IPS DF 19.7 (cell line): ENCODE results near the gene GPR84.

ENCODE experiments used
- DNase-seq: peaks from one replicate; pipeline ENCODE4 v3.0.0-alpha.2; 2013; ENCODE audit warnings: low read depth, low spot score

GPR84 gene

DNA sequence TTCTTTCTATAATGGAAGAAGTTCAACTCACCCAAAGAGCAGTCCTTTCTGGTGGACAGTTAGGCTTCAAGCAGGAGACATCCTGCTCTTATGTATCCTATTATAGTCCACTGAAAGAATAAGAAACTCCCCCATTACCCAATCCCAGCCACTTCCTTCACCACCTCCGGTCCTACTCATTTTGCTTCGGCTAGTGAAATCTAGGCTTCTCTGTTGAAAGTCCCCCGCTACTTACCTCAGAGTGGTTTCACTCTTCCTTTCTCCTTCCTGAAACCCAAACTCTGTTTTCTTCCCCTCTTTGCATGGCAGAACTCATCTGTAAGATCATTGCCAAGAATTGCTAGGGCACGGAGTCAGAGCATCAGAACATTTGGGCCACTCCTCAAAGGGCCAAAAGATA is at the start of gene GPR84:
GPR84 (minus strand) TSS at position 74 of the 400 bp plus-strand sequence. CDS start 635 bp downstream, outside the sequence.
- DNase-seq: no peak

- DNase-seq: no peak
Observed at GRCh38 chr12:54413284-54414190, 49.3 kb upstream of the GPR84 start.

DNA sequence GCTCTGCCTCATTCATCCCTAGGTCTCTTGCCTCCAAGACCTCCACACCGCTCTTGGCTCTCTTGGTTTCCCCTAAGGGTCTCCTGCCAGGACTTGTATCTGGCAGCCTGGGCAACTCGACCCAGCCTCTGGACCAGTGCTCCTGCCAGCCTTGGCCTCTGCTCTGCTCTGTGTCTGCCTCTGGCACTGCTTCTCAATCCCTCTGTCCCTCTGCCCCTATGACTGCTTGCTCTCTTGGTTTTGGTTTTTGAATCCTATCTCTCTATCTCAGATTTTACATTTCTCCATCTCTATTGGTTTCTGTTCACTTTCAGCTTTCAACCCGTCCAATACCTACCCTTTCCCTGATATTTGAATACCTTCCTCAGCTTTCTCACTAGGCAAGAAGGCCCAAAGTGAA is 48.5 kb upstream of the GPR84 start:
- DNase-seq: no peak

- no peak for DNase-seq
Observed at GRCh38 chr12:54412348-54412747, 48.1 kb upstream of the GPR84 start.

- DNase-seq: no peak
Observed at GRCh38 chr12:54411391-54412241, 47.3 kb upstream of the GPR84 start.

DNA sequence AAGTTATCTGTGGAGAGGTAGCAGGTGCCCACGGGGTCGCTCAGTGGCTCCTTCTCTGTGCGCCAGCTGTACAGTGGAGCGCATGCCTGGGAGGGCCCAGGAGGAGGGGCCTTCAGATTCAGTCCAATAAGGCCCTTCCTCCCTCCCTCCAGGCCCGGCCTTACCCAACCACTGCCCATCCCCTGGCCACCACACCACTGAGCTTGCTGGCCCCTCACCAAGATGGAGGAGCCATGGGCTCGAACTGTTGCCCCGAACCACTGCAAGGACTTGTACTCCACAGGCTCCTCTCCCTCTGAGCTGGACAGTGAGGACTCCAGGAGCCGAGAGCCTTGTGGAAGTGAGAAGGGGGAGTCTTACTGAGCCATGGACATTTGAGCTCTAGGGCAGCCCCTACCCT is 45.0 kb upstream of the GPR84 start:
- no peak for DNase-seq

DNA sequence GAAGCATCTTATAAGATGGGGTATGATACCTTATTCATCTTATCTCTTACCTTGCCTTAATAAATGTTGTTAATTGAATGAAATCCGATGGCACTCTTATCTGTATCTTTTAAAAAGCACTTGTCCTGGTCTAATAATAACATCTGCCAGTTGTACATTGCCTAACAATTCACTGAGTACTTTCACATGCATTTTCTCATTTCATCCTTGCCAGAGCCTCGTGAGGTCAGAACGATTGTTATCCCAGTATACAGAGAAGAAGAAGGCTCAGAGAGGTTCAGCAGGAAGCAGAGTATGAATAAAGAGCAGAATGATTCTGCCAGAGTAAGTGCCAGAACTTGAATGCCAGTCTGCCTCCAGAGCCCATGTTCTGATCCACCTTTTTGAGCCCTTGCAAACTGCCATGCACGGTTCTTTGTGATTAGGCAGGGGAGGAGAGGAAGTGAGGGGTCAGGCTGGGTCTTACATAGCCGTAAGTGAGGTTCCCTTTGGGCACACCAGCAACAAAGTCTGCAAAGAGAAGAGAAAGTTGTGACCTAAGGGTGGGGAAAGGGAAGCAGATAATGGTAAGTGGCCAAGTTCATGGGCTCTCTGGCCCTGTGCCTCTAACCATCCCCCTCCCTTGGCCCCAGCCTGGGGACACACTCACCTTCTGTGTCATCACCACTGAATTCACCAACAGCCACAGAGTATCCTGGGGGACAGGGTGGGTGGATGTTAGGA is 43.1 kb upstream of the GPR84 start:
- DNase-seq: no peak

GRCh38 chr12:54405573-54405972 is 41.3 kb upstream of the GPR84 start:
- DNase-seq: no peak

GRCh38 chr12:54405106-54405505 is 40.8 kb upstream of the GPR84 start:
- no peak for DNase-seq

DNA sequence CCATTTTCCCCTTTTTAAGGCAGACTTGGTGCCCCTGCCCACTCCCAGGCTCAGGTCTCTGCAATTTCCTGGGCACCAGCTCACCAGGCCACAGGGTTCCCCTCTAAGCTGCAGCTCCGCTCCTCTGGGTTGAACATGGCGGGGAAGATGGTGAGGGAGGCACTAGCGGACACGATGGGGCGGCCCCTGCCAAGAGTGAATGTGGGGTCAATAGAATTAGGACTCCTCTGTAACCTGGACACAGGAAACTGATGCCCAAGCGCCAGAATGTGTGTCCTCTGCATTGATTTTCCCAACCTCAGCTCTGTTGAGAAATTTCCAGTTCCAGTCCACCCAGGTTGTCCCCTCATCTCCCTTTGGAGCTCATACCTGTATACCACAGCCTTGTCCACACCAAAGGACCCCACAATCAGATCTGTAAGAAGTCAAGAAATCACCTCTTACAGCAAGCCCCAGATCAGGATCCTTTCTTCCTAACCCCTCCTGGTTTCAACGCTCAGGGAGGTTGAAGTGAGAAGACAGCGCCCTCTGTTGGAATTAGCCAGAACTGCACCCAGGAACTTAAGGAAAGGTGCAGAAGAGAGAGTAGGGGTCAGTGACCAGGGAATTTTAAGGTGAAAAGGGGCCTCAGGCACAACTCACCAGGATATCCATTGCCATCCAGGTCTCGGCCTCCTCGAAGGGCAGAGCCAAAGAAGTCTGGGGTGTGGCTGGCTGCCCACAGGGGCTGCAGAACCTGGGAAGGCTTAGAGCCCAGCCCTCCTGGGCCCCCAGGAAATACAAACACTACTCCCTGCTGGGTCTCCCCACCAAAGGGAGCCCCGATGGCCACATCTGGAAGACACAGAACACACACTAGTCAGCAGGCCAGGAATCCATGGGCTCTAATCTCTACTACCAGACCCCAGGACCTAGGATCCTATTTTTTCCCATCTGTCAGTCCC is 40.0 kb upstream of the GPR84 start:
- no peak for DNase-seq

DNA sequence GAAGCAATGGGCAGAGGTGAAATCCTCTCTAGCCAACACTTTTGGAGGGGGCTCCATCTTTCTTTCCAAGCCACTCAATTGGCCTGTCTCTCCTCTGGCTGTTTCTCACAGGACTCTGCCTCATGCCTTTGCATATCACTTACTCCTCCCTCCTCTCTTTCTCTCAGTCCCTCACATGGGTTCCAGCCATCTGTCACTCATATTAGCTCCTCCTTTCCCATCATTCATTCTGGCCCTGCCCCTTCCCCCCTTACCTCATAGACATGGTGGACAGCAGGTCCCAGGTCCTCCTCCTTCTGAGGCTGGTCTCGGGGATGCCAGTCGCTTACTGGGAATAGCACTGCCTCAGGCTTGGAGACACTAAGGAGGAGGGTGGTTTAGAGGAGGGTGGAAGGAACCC is 36.8 kb upstream of the GPR84 start:
- DNase-seq: no peak

- DNase-seq: no peak
Observed at GRCh38 chr12:54398995-54399793, 34.9 kb upstream of the GPR84 start.

DNA sequence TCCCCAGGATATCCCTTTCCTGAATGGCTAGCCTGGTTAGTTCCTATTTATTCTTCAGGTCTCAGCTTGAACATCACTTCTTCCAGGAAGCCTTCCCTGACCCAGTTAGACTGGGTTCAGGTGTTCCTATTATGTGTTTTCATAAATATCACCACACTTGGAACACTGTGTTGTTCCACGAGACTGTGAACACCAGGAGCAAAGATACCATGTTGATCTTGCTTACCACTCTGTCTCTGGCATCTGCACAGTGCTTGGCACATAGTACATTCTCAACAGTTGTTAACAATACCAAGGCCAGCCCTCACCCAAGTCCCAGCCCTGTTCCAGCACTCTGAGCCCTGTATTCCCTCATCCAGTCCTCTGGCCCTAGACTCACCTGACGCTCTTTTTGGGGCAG is 33.9 kb upstream of the GPR84 start:
- DNase-seq: no peak

DNA sequence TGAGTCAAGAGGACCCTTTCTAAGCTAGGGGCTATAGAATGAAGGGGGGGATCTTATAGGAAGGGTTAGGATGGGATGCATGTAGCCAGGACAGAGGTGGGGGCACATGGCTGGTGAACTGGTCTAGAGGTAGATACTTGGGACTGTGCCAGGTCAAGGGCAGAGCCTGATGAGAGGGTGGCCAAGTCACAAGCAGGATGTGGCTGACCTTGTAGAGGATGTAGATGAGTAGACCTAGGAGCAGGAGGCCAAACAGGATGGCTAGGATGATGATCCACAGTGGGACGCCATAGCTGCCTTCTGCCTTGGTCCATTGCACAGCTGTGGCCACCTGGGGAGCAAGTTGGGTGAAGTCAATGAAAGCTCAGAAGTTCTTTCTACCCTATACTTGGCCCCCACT is 32.9 kb upstream of the GPR84 start:
- no peak for DNase-seq

GRCh38 chr12:54395545-54395944 is 31.3 kb upstream of the GPR84 start:
- DNase-seq: no peak

DNA sequence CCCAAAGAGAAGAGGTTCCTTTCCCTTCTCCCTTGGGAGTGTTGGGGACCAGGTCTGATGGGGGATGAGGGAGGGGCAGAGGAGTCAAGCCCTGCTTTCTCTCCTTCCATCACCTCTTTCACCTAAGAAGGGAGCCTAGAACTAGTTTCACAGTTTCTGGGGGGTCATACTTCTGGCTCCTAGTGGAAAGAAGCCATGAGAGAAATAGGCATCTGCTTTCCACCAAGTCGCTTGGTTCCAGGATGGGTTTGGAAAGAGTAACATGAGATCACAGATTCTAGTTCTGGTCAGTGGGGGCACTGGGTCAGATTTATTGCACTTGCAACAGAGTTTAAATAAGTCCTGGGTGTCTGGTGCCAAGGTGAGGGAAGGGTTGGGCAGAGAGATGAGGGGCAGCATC is 30.7 kb upstream of the GPR84 start:
- DNase-seq: no peak

DNA sequence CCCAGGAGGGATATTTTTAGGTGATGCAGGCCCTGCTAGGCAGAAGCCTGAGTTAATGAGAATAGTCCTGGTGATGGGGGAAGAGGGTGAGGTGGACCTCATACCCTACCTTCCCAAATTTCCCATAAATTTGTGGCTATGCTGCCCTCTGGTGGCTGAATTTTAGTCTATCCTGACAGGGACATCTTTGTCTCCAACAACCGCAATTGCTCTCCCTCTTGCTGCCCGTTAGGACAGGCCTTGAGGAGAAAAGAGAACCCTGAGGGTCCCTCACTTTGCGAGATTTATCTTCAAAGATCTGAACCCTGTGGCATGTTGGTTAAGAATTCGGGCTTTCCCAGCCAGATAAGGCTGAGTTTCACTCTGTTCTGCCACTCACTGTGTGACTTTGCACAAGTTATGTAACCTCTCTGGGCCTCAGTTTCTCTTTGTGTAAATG is 30.0 kb upstream of the GPR84 start:
- DNase-seq: no peak

DNA sequence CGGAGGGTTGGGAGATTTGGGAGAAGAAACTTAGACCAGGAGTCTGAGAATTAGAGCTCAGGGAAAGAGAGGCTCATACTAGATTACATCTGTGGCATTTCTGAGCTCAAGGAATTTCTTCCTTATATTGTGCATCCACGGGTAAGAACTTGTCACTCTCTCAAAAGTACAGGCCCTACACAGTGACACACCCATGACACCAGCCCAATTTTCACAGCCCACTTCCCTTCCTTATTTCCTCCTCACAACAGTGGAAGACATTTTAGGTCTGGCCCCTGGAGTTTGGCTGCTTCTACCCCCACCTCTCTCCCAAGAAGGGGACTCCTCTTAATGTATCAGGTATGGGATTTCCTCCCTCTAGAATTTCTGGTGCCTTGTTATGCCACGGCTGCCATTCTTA is 29.5 kb upstream of the GPR84 start:
- DNase-seq: no peak

DNA sequence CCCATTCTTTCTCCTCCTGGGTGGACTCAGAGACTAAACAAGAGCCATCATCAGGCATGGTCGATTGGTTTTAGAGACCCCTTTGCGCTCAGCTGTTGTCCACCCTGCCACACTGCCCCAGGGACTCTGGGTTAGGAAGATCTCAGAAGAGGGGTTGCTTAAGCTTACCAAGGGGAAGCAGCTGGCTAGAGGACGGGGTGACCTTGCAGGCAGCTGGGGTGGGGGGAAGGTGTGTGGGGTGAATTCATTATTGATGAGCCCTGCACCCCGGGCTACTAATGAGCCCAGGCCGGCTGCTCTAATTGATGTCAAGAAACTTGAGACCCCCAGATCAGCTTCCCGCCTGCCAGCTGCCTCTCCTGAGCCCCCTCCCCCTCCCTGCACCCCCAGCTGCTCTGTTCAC is 28.9 kb upstream of the GPR84 start:
- DNase-seq: no peak
